ENCODE measurements around the gene MTM1.

The MTM1 gene

GRCh38 chrX:150602296-150602695, 33.9 kb downstream of the MTM1 start:
- H4K20me1 ChIP-seq (ENCODE audit: insufficient read depth, low read length, poor library complexity, severe bottlenecking) = no peaks in the 10 kb centered on the region
- H3K79me2 ChIP-seq (ENCODE audit: insufficient read depth, low read length) = no peaks in the 10 kb centered on the region
- no peak overlapping the region for H3K9ac ChIP-seq (ENCODE audit: low read depth, low read length, poor library complexity, severe bottlenecking)
- TF ChIP-seq EZH2phosphoT487 (IDR thresholded peaks at IDR 0.05; ENCODE audit: borderline replicate concordance) (no peak), CTCF (conservative IDR thresholded peaks at IDR 0.05; ENCODE audit: low read length) (no peak)
- no peaks in the 10 kb centered on the region for H3K9me3 ChIP-seq (ENCODE audit: insufficient read depth, low read depth, low read length)
- H3K4me3 ChIP-seq (ENCODE audit: low read length, poor library complexity, severe bottlenecking) = no peak overlapping the region
- H3K4me1 ChIP-seq (ENCODE audit: insufficient read depth, low read length, poor library complexity, severe bottlenecking) = no peaks in the 10 kb centered on the region
- no peaks in the 10 kb centered on the region for H3K27me3 ChIP-seq (ENCODE audit: insufficient read depth, low read length, poor library complexity, severe bottlenecking)
- no peak overlapping the region for H3K4me2 ChIP-seq (ENCODE audit: low read depth, low read length, poor library complexity, severe bottlenecking)
- H3K36me3 ChIP-seq (ENCODE audit: insufficient read depth, low read length) = peaks cover 26% of the 10 kb centered on the region; the same call in 1 of the 2 replicates
- no peak overlapping the region for H2AFZ ChIP-seq (ENCODE audit: low read length)
- H3K9me2 ChIP-seq (replicated peaks; ENCODE audit: low read depth, low read length) = no peaks in the 10 kb centered on the region
- no peaks in the 10 kb centered on the region for H3F3A ChIP-seq (ENCODE audit: low read depth)

GRCh38 chrX:150602743-150603142, 34.3 kb downstream of the MTM1 start:
- H3K4me3 ChIP-seq (ENCODE audit: low read length, poor library complexity, severe bottlenecking) = no peak overlapping the region

GRCh38 chrX:150605603-150606002, 37.2 kb downstream of the MTM1 start:
- Histone ChIP-seq H3K9ac (ENCODE audit: low read depth, low read length, poor library complexity, severe bottlenecking) (no peak overlapping the region), H3K9me2 (replicated peaks; ENCODE audit: low read depth, low read length) (no peaks in the 10 kb centered on the region), H3K4me1 (ENCODE audit: insufficient read depth, low read length, poor library complexity, severe bottlenecking) (no peaks in the 10 kb centered on the region), H4K20me1 (ENCODE audit: insufficient read depth, low read length, poor library complexity, severe bottlenecking) (no peaks in the 10 kb centered on the region), H3K9me3 (ENCODE audit: insufficient read depth, low read depth, low read length) (no peaks in the 10 kb centered on the region), H3K27me3 (ENCODE audit: insufficient read depth, low read length, poor library complexity, severe bottlenecking) (no peaks in the 10 kb centered on the region), H3F3A (ENCODE audit: low read depth) (no peaks in the 10 kb centered on the region), H3K79me2 (ENCODE audit: insufficient read depth, low read length) (no peaks in the 10 kb centered on the region), H3K4me3 (ENCODE audit: low read length, poor library complexity, severe bottlenecking) (no peak overlapping the region), H2AFZ (ENCODE audit: low read length) (no peak overlapping the region), H3K36me3 (ENCODE audit: insufficient read depth, low read length) (peaks cover 15% of the 10 kb centered on the region; the same call in 1 of the 2 replicates), H3K4me2 (ENCODE audit: low read depth, low read length, poor library complexity, severe bottlenecking) (no peak overlapping the region)
- no peak for TF ChIP-seq CTCF (conservative IDR thresholded peaks at IDR 0.05; ENCODE audit: low read length)

More at GRCh38 chrX:150602743-150603142, 34.3 kb downstream of the MTM1 start:
- H3K79me2 ChIP-seq (ENCODE audit: insufficient read depth, low read length) = no peaks in the 10 kb centered on the region
- H3K9me3 ChIP-seq (ENCODE audit: insufficient read depth, low read depth, low read length) = no peaks in the 10 kb centered on the region
- no peaks in the 10 kb centered on the region for H3K27me3 ChIP-seq (ENCODE audit: insufficient read depth, low read length, poor library complexity, severe bottlenecking)
- no peak for TF ChIP-seq EZH2phosphoT487 (IDR thresholded peaks at IDR 0.05; ENCODE audit: borderline replicate concordance)
- no peak for TF ChIP-seq CTCF (conservative IDR thresholded peaks at IDR 0.05; ENCODE audit: low read length)
- no peak overlapping the region for H2AFZ ChIP-seq (ENCODE audit: low read length)
- H3K4me1 ChIP-seq (ENCODE audit: insufficient read depth, low read length, poor library complexity, severe bottlenecking) = no peaks in the 10 kb centered on the region
- H3K36me3 ChIP-seq (ENCODE audit: insufficient read depth, low read length) = peaks cover 26% of the 10 kb centered on the region; the same call in 1 of the 2 replicates
- H3K9me2 ChIP-seq (replicated peaks; ENCODE audit: low read depth, low read length) = no peaks in the 10 kb centered on the region
- H3F3A ChIP-seq (ENCODE audit: low read depth) = no peaks in the 10 kb centered on the region
- no peak overlapping the region for H3K9ac ChIP-seq (ENCODE audit: low read depth, low read length, poor library complexity, severe bottlenecking)
- H4K20me1 ChIP-seq (ENCODE audit: insufficient read depth, low read length, poor library complexity, severe bottlenecking) = no peaks in the 10 kb centered on the region
- no peak overlapping the region for H3K4me2 ChIP-seq (ENCODE audit: low read depth, low read length, poor library complexity, severe bottlenecking)
